OCI-LY3 (cell line): ENCODE measurements around the gene OR6V1.
"Not testable (repeated sequence)": the region's sequence is repeated elsewhere in the genome, so short reads cannot be mapped to it uniquely, and the experiment has no call there.

ENCODE experiments used
- H2AFZ ChIP-seq: fragments of 200-600, 300-600 bp; shearing (Covaris generic); 2 replicates; pipeline ENCODE4 v1.6.0; 2014; ENCODE audit warnings: antibody characterized with exemption, low read depth, low read length
- H3K27ac ChIP-seq: fragments of 200-600, 300-600 bp; sonication (generic); 2 replicates; pipeline ENCODE4 v1.5.1; 2014; ENCODE audit warnings: mild to moderate bottlenecking, low read length, moderate library complexity, mixed read lengths
- H3K27me3 ChIP-seq: fragments of 200-600, 300-600 bp; sonication (generic); 2 replicates; pipeline ENCODE4 v1.6.1; 2014; ENCODE audit warnings: low read depth, low read length, mixed read lengths
- H3K36me3 ChIP-seq: fragments of 200-600, 300-600 bp; sonication (generic); replicated peaks from 2 replicates; pipeline ENCODE3; 2014; ENCODE audit warnings: low read depth, low read length, mixed read lengths
- H3K4me1 ChIP-seq: fragments of 300-600, 200-600 bp; sonication (generic); 2 replicates; pipeline ENCODE4 v1.6.1; 2014; ENCODE audit warnings: low read length, mixed read lengths
- H3K4me2 ChIP-seq: fragments of 200-600, 300-600 bp; sonication (generic); 2 replicates; pipeline ENCODE4 v1.6.1; 2014; ENCODE audit warnings: low read length, mixed read lengths
- H3K4me3 ChIP-seq: fragments of 300-600, 200-600 bp; sonication (generic); 2 replicates; pipeline ENCODE4 v1.5.1; 2014; ENCODE audit warnings: antibody characterized with exemption, mild to moderate bottlenecking, low read length, moderate library complexity
- H3K79me2 ChIP-seq: fragments of 300-600, 200-600 bp; shearing (Covaris generic); 2 replicates; pipeline ENCODE4 v1.6.1; 2014; ENCODE audit warnings: mild to moderate bottlenecking, low read length, mixed read lengths
- H3K9ac ChIP-seq: fragments of 300-600, 200-600 bp; shearing (Covaris generic); 2 replicates; pipeline ENCODE4 v1.6.0; 2014; ENCODE audit warnings: mild to moderate bottlenecking, low read length, moderate library complexity
- H3K9me3 ChIP-seq: fragments of 200-600, 300-600 bp; shearing (Covaris generic); 2 replicates; pipeline ENCODE4 v1.6.1; 2014; ENCODE audit warnings: low read length, mixed read lengths; ENCODE audit not compliant: insufficient read depth
- H4K20me1 ChIP-seq: fragments of 200-600, 300-600 bp; sonication (generic); 2 replicates; pipeline ENCODE4 v1.6.1; 2016; ENCODE audit warnings: low read length, mixed read lengths; ENCODE audit not compliant: insufficient read depth
- CTCF ChIP-seq: fragments of 200-600, 300-600 bp; sonication (generic); IDR thresholded peaks from 2 replicates; pipeline ENCODE4 v1.5.1; 2014; ENCODE audit warnings: antibody characterized with exemption, low read length, low read depth
- EZH2phosphoT487 ChIP-seq: fragments of 200-600 bp; shearing (Covaris generic); IDR thresholded peaks from 2 replicates; pipeline ENCODE4 v1.6.1; 2018; ENCODE audit warnings: antibody characterized with exemption, mixed run types, low read depth

OR6V1 gene

GRCh38 chr7:143069912-143070500 is 17.9 kb downstream of the OR6V1 start:
- H3K27me3 ChIP-seq: 0 out of 2 replicates have a peak, but pooled peaks cover 4% of the 10 kb centered on the region
- H3K4me2 ChIP-seq: no peak overlapping the region
- H2AFZ ChIP-seq: no peak overlapping the region

GRCh38 chr7:143073556-143073955 is 21.4 kb downstream of the OR6V1 start:
- Histone ChIP-seq H4K20me1 (no peaks in the 10 kb centered on the region), H3K4me1 (no peaks in the 10 kb centered on the region), H3K27me3 (0 out of 2 replicates have a peak, but pooled peaks cover 4% of the 10 kb centered on the region), H3K4me2 (no peak overlapping the region), H3K27ac (no peak overlapping the region), H3K79me2 (no peaks in the 10 kb centered on the region), H3K36me3 (no peaks in the 10 kb centered on the region), H2AFZ (no peak overlapping the region), H3K4me3 (no peak overlapping the region), H3K9me3 (no peaks in the 10 kb centered on the region), H3K9ac (no peak overlapping the region)
- TF ChIP-seq EZH2phosphoT487: no peak
- TF ChIP-seq CTCF: no peak

More at GRCh38 chr7:143069912-143070500, 17.9 kb downstream of the OR6V1 start:
- H3K27ac ChIP-seq: no peak overlapping the region
- H3K79me2 ChIP-seq: no peaks in the 10 kb centered on the region
- TF ChIP-seq CTCF (no peak), EZH2phosphoT487 (no peak)
- H3K4me3 ChIP-seq: no peak overlapping the region
- no peak overlapping the region for H3K9ac ChIP-seq
- no peaks in the 10 kb centered on the region for H3K36me3 ChIP-seq
- no peaks in the 10 kb centered on the region for H3K9me3 ChIP-seq
- H3K4me1 ChIP-seq: no peaks in the 10 kb centered on the region
- no peaks in the 10 kb centered on the region for H4K20me1 ChIP-seq

GRCh38 chr7:143074141-143074540 is 22.0 kb downstream of the OR6V1 start:
- no peaks in the 10 kb centered on the region for H3K79me2 ChIP-seq
- H3K4me2 ChIP-seq: no peak overlapping the region
- H3K9ac ChIP-seq: no peak overlapping the region
- no peak overlapping the region for H2AFZ ChIP-seq
- H3K36me3 ChIP-seq: no peaks in the 10 kb centered on the region
- TF ChIP-seq CTCF: no peak
- TF ChIP-seq EZH2phosphoT487: no peak
- H3K9me3 ChIP-seq: no peaks in the 10 kb centered on the region
- H3K4me1 ChIP-seq: no peaks in the 10 kb centered on the region
- H3K4me3 ChIP-seq: no peak overlapping the region
- H3K27me3 ChIP-seq: 0 out of 2 replicates have a peak, but pooled peaks cover 4% of the 10 kb centered on the region
- no peaks in the 10 kb centered on the region for H4K20me1 ChIP-seq
- no peak overlapping the region for H3K27ac ChIP-seq

GRCh38 chr7:143085109-143085508 is 33.0 kb downstream of the OR6V1 start:
- Histone ChIP-seq H4K20me1 (no peaks in the 10 kb centered on the region), H2AFZ (no peak overlapping the region), H3K27me3 (no peaks in the 10 kb centered on the region), H3K4me3 (peak overlapping the region; percentile 16; the same call in 1 of the 2 replicates), H3K36me3 (peaks cover 3% of the 10 kb centered on the region), H3K9me3 (peaks cover 5% of the 10 kb centered on the region; the same call in 1 of the 2 replicates), H3K4me2 (peak overlapping the region; percentile 42), H3K9ac (no peak overlapping the region), H3K27ac (peak overlapping the region; percentile 62), H3K79me2 (no peaks in the 10 kb centered on the region), H3K4me1 (peaks cover 23% of the 10 kb centered on the region)
- TF ChIP-seq CTCF (no peak), EZH2phosphoT487 (no peak)

GRCh38 chr7:143085610-143086009 is 33.5 kb downstream of the OR6V1 start:
- not testable (repeated sequence) for H3K79me2 ChIP-seq, H3K27me3 ChIP-seq, H2AFZ ChIP-seq, H3K36me3 ChIP-seq, H3K9ac ChIP-seq, H3K9me3 ChIP-seq, H4K20me1 ChIP-seq
- Histone ChIP-seq H3K4me1 (peaks cover 23% of the 10 kb centered on the region), H3K27ac (peak overlapping the region; percentile 62), H3K4me2 (peak overlapping the region; percentile 42), H3K4me3 (peak overlapping the region; percentile 16; the same call in 1 of the 2 replicates)

GRCh38 chr7:143088549-143089231 is 36.5 kb downstream of the OR6V1 start:
- H3K4me1 ChIP-seq: peaks cover 23% of the 10 kb centered on the region
- H3K9ac ChIP-seq, H3K27ac ChIP-seq, H3K36me3 ChIP-seq, H2AFZ ChIP-seq, H3K27me3 ChIP-seq, H3K4me2 ChIP-seq, H4K20me1 ChIP-seq, H3K79me2 ChIP-seq, H3K4me3 ChIP-seq, H3K9me3 ChIP-seq: not testable (repeated sequence)
